Stimulated activated memory B cell treated with anti-CD40 and anti-IgM and Interleukin-4, amounts not matched to agents 10 μg/mL and 1 μg/mL and 100 μg/mL, for 72 hours (primary cell): Measurements from ENCODE around the gene INTS15.
A peak's percentile ranks its signal among the peaks of the same experiment; 100 is the strongest.
"Not testable (repeated sequence)": the region's sequence is repeated elsewhere in the genome, so short reads cannot be mapped to it uniquely, and the experiment has no call there.

ENCODE experiments used
- ATAC-seq: fragments of 150-1000 bp; cut with Tn5 transposase; 2 replicates; pipeline ENCODE4 v1.10.0; 2021
- H3K27ac Mint-ChIP-seq: one replicate; pipeline ENCODE4 v1.8.0; 2022; ENCODE audit warnings: mild to moderate bottlenecking, mixed read lengths
- H3K27me3 Mint-ChIP-seq: one replicate; pipeline ENCODE4 v1.8.0; 2022; ENCODE audit warnings: mixed read lengths
- H3K36me3 Mint-ChIP-seq: one replicate; pipeline ENCODE4 v1.8.0; 2022; ENCODE audit warnings: mixed read lengths
- H3K4me1 Mint-ChIP-seq: one replicate; pipeline ENCODE4 v1.8.0; 2022; ENCODE audit warnings: mixed read lengths
- H3K4me3 Mint-ChIP-seq: one replicate; pipeline ENCODE4 v1.8.0; 2022; ENCODE audit warnings: mild to moderate bottlenecking, moderate library complexity, mixed read lengths
- H3K9me3 Mint-ChIP-seq: one replicate; pipeline ENCODE4 v1.8.0; 2022; ENCODE audit warnings: mixed read lengths

Gene INTS15

GRCh38 chr7:6567886-6568285, 21.9 kb upstream of the INTS15 start:
- H3K27ac Mint-ChIP-seq: no peak overlapping the region
- ATAC-seq: no peak
- H3K4me1 Mint-ChIP-seq: no peaks in the 10 kb centered on the region
- peaks cover 29% of the 10 kb centered on the region for H3K27me3 Mint-ChIP-seq
- no peaks in the 10 kb centered on the region for H3K36me3 Mint-ChIP-seq
- no peaks in the 10 kb centered on the region for H3K9me3 Mint-ChIP-seq
- H3K4me3 Mint-ChIP-seq: no peak overlapping the region

GRCh38 chr7:6571160-6571779, 18.6 kb upstream of the INTS15 start:
- Mint-ChIP-seq H3K4me1 (no peaks in the 10 kb centered on the region), H3K36me3 (no peaks in the 10 kb centered on the region), H3K27me3 (peaks cover 23% of the 10 kb centered on the region), H3K27ac (no peak overlapping the region), H3K4me3 (no peak overlapping the region), H3K9me3 (no peaks in the 10 kb centered on the region)
- ATAC-seq: peak; percentile 31

GRCh38 chr7:6575281-6576023, 14.4 kb upstream of the INTS15 start:
- Mint-ChIP-seq H3K27ac (no peak overlapping the region), H3K9me3 (no peaks in the 10 kb centered on the region), H3K4me1 (peaks cover 24% of the 10 kb centered on the region), H3K27me3 (peaks cover 10% of the 10 kb centered on the region), H3K4me3 (no peak overlapping the region), H3K36me3 (peaks cover 13% of the 10 kb centered on the region)
- no peak for ATAC-seq

GRCh38 chr7:6576024-6576866, 13.6 kb upstream of the INTS15 start:
- ATAC-seq: no peak
- peak overlapping the region; percentile 91 for H3K27ac Mint-ChIP-seq
- H3K9me3 Mint-ChIP-seq: no peaks in the 10 kb centered on the region
- peak overlapping the region; percentile 83 for H3K4me3 Mint-ChIP-seq
- peaks cover 32% of the 10 kb centered on the region for H3K4me1 Mint-ChIP-seq
- H3K36me3 Mint-ChIP-seq: peaks cover 21% of the 10 kb centered on the region
- peaks cover 10% of the 10 kb centered on the region for H3K27me3 Mint-ChIP-seq

GRCh38 chr7:6576867-6577368, 12.9 kb upstream of the INTS15 start:
- peaks cover 39% of the 10 kb centered on the region for H3K4me1 Mint-ChIP-seq
- peak overlapping the region; percentile 92 for H3K4me3 Mint-ChIP-seq
- peaks cover 28% of the 10 kb centered on the region for H3K36me3 Mint-ChIP-seq
- peak overlapping the region; percentile 91 for H3K27ac Mint-ChIP-seq
- H3K9me3 Mint-ChIP-seq, ATAC-seq, H3K27me3 Mint-ChIP-seq: not testable (repeated sequence)

GRCh38 chr7:6577369-6578113, 12.3 kb upstream of the INTS15 start, which contains the start of gene ZDHHC4:
Gene ZDHHC4 (plus strand): TSS chr7:6577454. CDS start chr7:6580562, 3,108 bp downstream.
- Mint-ChIP-seq H3K27ac (peak within 1 kb of the TSS; percentile 91), H3K4me3 (peak within 1 kb of the TSS; percentile 92), H3K9me3 (no peaks in the 10 kb centered on the region), H3K36me3 (peaks cover 34% of the 10 kb centered on the region), H3K27me3 (peaks cover 6% of the 10 kb centered on the region), H3K4me1 (peaks cover 43% of the 10 kb centered on the region)
- peak; percentile 97 for ATAC-seq

- Mint-ChIP-seq H3K4me3 (peak overlapping the region; percentile 92), H3K9me3 (no peaks in the 10 kb centered on the region), H3K36me3 (peaks cover 38% of the 10 kb centered on the region), H3K27me3 (no peaks in the 10 kb centered on the region), H3K27ac (peak overlapping the region; percentile 91), H3K4me1 (peaks cover 43% of the 10 kb centered on the region)
- ATAC-seq: no peak
Observed at GRCh38 chr7:6578114-6579084, 11.4 kb upstream of the INTS15 start.

- peaks cover 43% of the 10 kb centered on the region for H3K4me1 Mint-ChIP-seq
- no peaks in the 10 kb centered on the region for H3K9me3 Mint-ChIP-seq
- ATAC-seq: no peak
- H3K27ac Mint-ChIP-seq: peak overlapping the region; percentile 91
- H3K27me3 Mint-ChIP-seq: no peaks in the 10 kb centered on the region
- peaks cover 43% of the 10 kb centered on the region for H3K36me3 Mint-ChIP-seq
- H3K4me3 Mint-ChIP-seq: no peak overlapping the region
Observed at GRCh38 chr7:6579446-6579845, 10.4 kb upstream of the INTS15 start.

- Mint-ChIP-seq H3K4me1 (peaks cover 32% of the 10 kb centered on the region), H3K36me3 (peaks cover 65% of the 10 kb centered on the region)
- not testable (repeated sequence) for H3K9me3 Mint-ChIP-seq, H3K4me3 Mint-ChIP-seq, H3K27me3 Mint-ChIP-seq, ATAC-seq, H3K27ac Mint-ChIP-seq
Observed at GRCh38 chr7:6585746-6586432, 3.9 kb upstream of the INTS15 start.

- peaks cover 27% of the 10 kb centered on the region for H3K4me1 Mint-ChIP-seq
- peak overlapping the region; percentile 60 for H3K27ac Mint-ChIP-seq
- no peaks in the 10 kb centered on the region for H3K9me3 Mint-ChIP-seq
- no peak for ATAC-seq
- peak overlapping the region; percentile 38 for H3K4me3 Mint-ChIP-seq
- no peaks in the 10 kb centered on the region for H3K27me3 Mint-ChIP-seq
- peaks cover 43% of the 10 kb centered on the region for H3K36me3 Mint-ChIP-seq
Observed at GRCh38 chr7:6588566-6588965, 1.3 kb upstream of the INTS15 start.

- Mint-ChIP-seq H3K4me1 (peaks cover 27% of the 10 kb centered on the region), H3K36me3 (peaks cover 41% of the 10 kb centered on the region), H3K9me3 (no peaks in the 10 kb centered on the region), H3K4me3 (peak overlapping the region; percentile 79), H3K27me3 (no peaks in the 10 kb centered on the region), H3K27ac (peak overlapping the region; percentile 60)
- peak; percentile 1 for ATAC-seq
Observed at GRCh38 chr7:6589151-6589828, 531 bp upstream of the INTS15 start.

- Mint-ChIP-seq H3K27ac (peak overlapping the region; percentile 85), H3K4me1 (peaks cover 27% of the 10 kb centered on the region), H3K36me3 (peaks cover 39% of the 10 kb centered on the region), H3K9me3 (no peaks in the 10 kb centered on the region), H3K4me3 (peak overlapping the region; percentile 96), H3K27me3 (no peaks in the 10 kb centered on the region)
- ATAC-seq: no peak
Observed at GRCh38 chr7:6590645-6591110, 857 bp downstream of the INTS15 start.

- Mint-ChIP-seq H3K9me3 (no peaks in the 10 kb centered on the region), H3K27ac (no peak overlapping the region), H3K36me3 (peaks cover 76% of the 10 kb centered on the region), H3K4me1 (peaks cover 11% of the 10 kb centered on the region), H3K27me3 (no peaks in the 10 kb centered on the region), H3K4me3 (no peak overlapping the region)
- no peak for ATAC-seq
Observed at GRCh38 chr7:6600093-6600492, 10.3 kb downstream of the INTS15 start.
